HepG2 (cell line): ENCODE data around the gene DHX16. TPM values are rescaled to one million over a fixed set of nuclear protein-coding genes. Genes with fewer than 3 reads are reported as not detected.

ENCODE experiments used
- ATF6 ChIP-seq: sonication (generic); formaldehyde crosslinking; conservative IDR thresholded peaks from 2 replicates; pipeline ENCODE4 v1.4.0; 2020; ENCODE audit warnings: missing genetic modification reagents
- ESRRA ChIP-seq: sonication (generic); formaldehyde crosslinking; IDR thresholded peaks from 2 replicates; pipeline ENCODE4 v1.5.1; 2020; ENCODE audit warnings: mild to moderate bottlenecking, low read depth, missing genetic modification reagents
- FOXM1 ChIP-seq: sonication (generic); formaldehyde crosslinking; IDR thresholded peaks from 2 replicates; pipeline ENCODE4 v1.5.0; 2020; ENCODE audit warnings: missing genetic modification reagents
- FOXP1 ChIP-seq, 2 experiments: fragments of 450-650 bp in 1 of 2; IDR thresholded peaks; 2 replicates each; pipeline ENCODE4 v1.6.1; 2017 to 2018; ENCODE audit warnings: antibody characterized with exemption in 1 of 2
- HDAC1 ChIP-seq: sonication (generic); formaldehyde crosslinking; IDR thresholded peaks from 2 replicates; pipeline ENCODE4 v1.5.1; 2020; ENCODE audit warnings: mild to moderate bottlenecking, missing genetic modification reagents
- IRF2 ChIP-seq: IDR thresholded peaks from 2 replicates; pipeline ENCODE4 v1.6.1; 2018; ENCODE audit warnings: missing genetic modification reagents, missing compliant biosample characterization
- KLF15 ChIP-seq: sonication (generic); formaldehyde crosslinking; IDR thresholded peaks from 2 replicates; pipeline ENCODE4 v1.8.1; 2023; ENCODE audit warnings: borderline replicate concordance, mild to moderate bottlenecking, inconsistent platforms, missing genetic modification reagents, mixed read lengths
- NCOA2 ChIP-seq: sonication (generic); formaldehyde crosslinking; IDR thresholded peaks from 2 replicates; pipeline ENCODE4 v1.8.0; 2022; ENCODE audit warnings: inconsistent platforms
- NFAT5 ChIP-seq: sonication (generic); formaldehyde crosslinking; IDR thresholded peaks from 2 replicates; pipeline ENCODE4 v1.4.0; 2020; ENCODE audit warnings: missing genetic modification reagents
- NR3C1 ChIP-seq: sonication (generic); formaldehyde crosslinking; IDR thresholded peaks from 2 replicates; pipeline ENCODE4 v1.4.0; 2020; ENCODE audit warnings: missing genetic modification reagents
- SCMH1 ChIP-seq: sonication (generic); formaldehyde crosslinking; IDR thresholded peaks from 2 replicates; pipeline ENCODE4 v1.9.0; 2021; ENCODE audit warnings: missing genetic modification reagents, mild to moderate bottlenecking, borderline replicate concordance
- SIN3A ChIP-seq: IDR thresholded peaks from 2 replicates; pipeline ENCODE4 v1.6.1; 2011; ENCODE audit warnings: low read depth, mild to moderate bottlenecking, control low read depth, low read length, borderline replicate concordance
- ZNF607 ChIP-seq: sonication (generic); formaldehyde crosslinking; IDR thresholded peaks from 2 replicates; pipeline ENCODE4 v1.5.1; 2020; ENCODE audit warnings: missing genetic modification reagents, mild to moderate bottlenecking, borderline replicate concordance
- ZNF609 ChIP-seq: sonication (generic); formaldehyde crosslinking; IDR thresholded peaks from 2 replicates; pipeline ENCODE4 v1.4.0; 2020; ENCODE audit warnings: mild to moderate bottlenecking, missing genetic modification reagents, borderline replicate concordance
- ZNF670 ChIP-seq: sonication (generic); formaldehyde crosslinking; IDR thresholded peaks from 2 replicates; pipeline ENCODE4 v1.8.0; 2022; ENCODE audit warnings: mild to moderate bottlenecking, missing genetic modification reagents, borderline replicate concordance
- ZNF773 ChIP-seq: sonication (generic); formaldehyde crosslinking; IDR thresholded peaks from 2 replicates; pipeline ENCODE4 v1.4.0; 2020; ENCODE audit warnings: missing genetic modification reagents, borderline replicate concordance
- polyA plus RNA-seq, 8 experiments: library from polyadenylated mRNA; depleted of rRNA in 3 of 8; stranded (reverse) in 7 of 8; unstranded in 1 of 8; fragments of >200 nt; fragmentation: Illumina TruSeq in 4 of 8; extraction: Trizol in 4 of 8; gene quantifications; 2 replicates each; pipeline versions ENCODE4 v1.2.1 to v1.2.3, GENCODE V29; 2011 to 2016; ENCODE audit warnings: low read depth in 4 of 8, missing spikeins in 1 of 8, mixed read lengths in 1 of 8; ENCODE audit not compliant: insufficient read depth in 1 of 8
- total RNA-seq, 5 experiments: library from RNA; depleted of rRNA; stranded (reverse); fragments of >200 nt; fragmentation: Illumina TruSeq; extraction: Trizol; gene quantifications; 2 replicates each; pipeline ENCODE4 v1.2.3, GENCODE V29; 2016; ENCODE audit warnings: low read depth in 1 of 5

Gene DHX16
- total and polyA plus RNA-seq, 2 of the 13 experiments (the other 11 are each of a cell fraction or from before 2014, with no cell fraction given): 57.0 to 58.5 TPM

GRCh38 chr6:30616811-30617564 lies 55.8 kb downstream of the DHX16 start, which contains the start of gene PPP1R10 (continued):
- TF ChIP-seq FOXP1 (IDR thresholded peaks at IDR 0.05): no peak
- no peak for TF ChIP-seq FOXP1 (CRISPR knock-in tag; IDR thresholded peaks at IDR 0.05)
- peak; percentile 45 for TF ChIP-seq NCOA2 (CRISPR knock-in tag)
- peak; percentile 80; the same call in 1 of the 2 replicates for TF ChIP-seq ZNF773 (CRISPR knock-in tag)
- no peak; the same call in 1 of the 2 replicates for TF ChIP-seq ZNF670 (CRISPR knock-in tag)
- no peak; the same call in 1 of the 2 replicates for TF ChIP-seq KLF15 (CRISPR knock-in tag)
- TF ChIP-seq NFAT5 (CRISPR knock-in tag): peak; percentile 86; the same call in 1 of the 2 replicates
- peak; percentile 98 for TF ChIP-seq FOXM1 (CRISPR knock-in tag)
- no peak; the same call in 1 of the 2 replicates for TF ChIP-seq ATF6 (CRISPR knock-in tag)
- TF ChIP-seq HDAC1 (CRISPR knock-in tag): no peak; the same call in 1 of the 2 replicates
- no peak for TF ChIP-seq SCMH1 (CRISPR knock-in tag)
- TF ChIP-seq SIN3A: peak; percentile 95
- no peak for TF ChIP-seq NR3C1 (CRISPR knock-in tag)
- no peak; the same call in 1 of the 2 replicates for TF ChIP-seq ZNF607 (CRISPR knock-in tag)
- TF ChIP-seq IRF2: peak; percentile 50; the same call in 1 of the 2 replicates
- peak; percentile 25 for TF ChIP-seq ESRRA (CRISPR knock-in tag)
- peak; percentile 21; the same call in 1 of the 2 replicates for TF ChIP-seq ZNF609 (CRISPR knock-in tag)
